Parathyroid adenoma (tissue), 2 donors: ENCODE measurements around the gene MED8.
A peak's percentile ranks its signal among the peaks of the same experiment; 100 is the strongest.
"Not testable (repeated sequence)": the region's sequence is repeated elsewhere in the genome, so short reads cannot be mapped to it uniquely, and the experiment has no call there.

Experiments used
- H2AFZ ChIP-seq: fragments of 300-600 bp; sonication (generic); one replicate; pipeline ENCODE4 v1.7.0; 2017; ENCODE audit warnings: antibody characterized with exemption, mild to moderate bottlenecking
- H3K27ac ChIP-seq: fragments of 300-600 bp; sonication (generic); one replicate; pipeline ENCODE4 v1.7.0; 2017
- H3K27me3 ChIP-seq: fragments of 300-600 bp; sonication (generic); one replicate; pipeline ENCODE4 v1.7.0; 2017; ENCODE audit warnings: low read length; ENCODE audit not compliant: control insufficient read depth, insufficient read depth
- H3K36me3 ChIP-seq: fragments of 300-600 bp; sonication (generic); one replicate; pipeline ENCODE4 v1.7.0; 2017; ENCODE audit warnings: low read length; ENCODE audit not compliant: control insufficient read depth, insufficient read depth
- H3K4me1 ChIP-seq: fragments of 300-600 bp; sonication (generic); one replicate; pipeline ENCODE4 v1.7.0; 2017; ENCODE audit warnings: control low read depth
- H3K4me2 ChIP-seq: fragments of 300-600 bp; sonication (generic); one replicate; pipeline ENCODE4 v1.7.0; 2017; ENCODE audit warnings: low read length
- H3K4me3 ChIP-seq: fragments of 300-600 bp; sonication (generic); one replicate; pipeline ENCODE4 v1.7.0; 2017; ENCODE audit warnings: low read depth, low read length
- H3K79me2 ChIP-seq: fragments of 300-600 bp; sonication (generic); one replicate; pipeline ENCODE4 v1.7.0; 2017; ENCODE audit warnings: control low read depth
- H3K9ac ChIP-seq: fragments of 300-600 bp; sonication (generic); one replicate; pipeline ENCODE4 v1.7.0; 2017; ENCODE audit warnings: mild to moderate bottlenecking
- H3K9me3 ChIP-seq: fragments of 300-600 bp; sonication (generic); one replicate; pipeline ENCODE4 v1.7.0; 2017; ENCODE audit warnings: low read length; ENCODE audit not compliant: control insufficient read depth
- CTCF ChIP-seq: fragments of 300-600 bp; sonication (generic); IDR thresholded peaks from one replicate; pipeline ENCODE4 v1.7.0; 2017; ENCODE audit warnings: antibody characterized with exemption, mild to moderate bottlenecking
- donor health status: primary hyperparathyroidism.

Gene MED8

GRCh38 chr1:43402089-43402865 lies 12.7 kb upstream of the MED8 start:
- Histone ChIP-seq H3K4me2 (peak overlapping the region; percentile 34), H3K4me1 (peaks cover 10% of the 10 kb centered on the region), H3K4me3 (no peak overlapping the region), H3K9me3 (no peaks in the 10 kb centered on the region), H3K27ac (no peak overlapping the region), H3K27me3 (no peaks in the 10 kb centered on the region), H2AFZ (no peak overlapping the region), H3K36me3 (no peaks in the 10 kb centered on the region), H3K79me2 (peaks cover 12% of the 10 kb centered on the region), H3K9ac (no peak overlapping the region)
- TF ChIP-seq CTCF = no peak

GRCh38 chr1:43400441-43400840 lies 10.8 kb upstream of the MED8 start:
- not testable (repeated sequence) for H3K4me1 ChIP-seq, H3K9me3 ChIP-seq, H3K4me2 ChIP-seq, H3K27me3 ChIP-seq, H3K9ac ChIP-seq, H3K4me3 ChIP-seq, H3K36me3 ChIP-seq, H3K27ac ChIP-seq, H2AFZ ChIP-seq
- H3K79me2 ChIP-seq = peaks cover 12% of the 10 kb centered on the region

GRCh38 chr1:43398227-43398626 lies 8.6 kb upstream of the MED8 start:
- H3K36me3 ChIP-seq = no peaks in the 10 kb centered on the region
- H3K79me2 ChIP-seq = peaks cover 12% of the 10 kb centered on the region
- peaks cover 10% of the 10 kb centered on the region for H3K4me1 ChIP-seq
- no peak overlapping the region for H2AFZ ChIP-seq
- no peak overlapping the region for H3K9ac ChIP-seq
- no peaks in the 10 kb centered on the region for H3K9me3 ChIP-seq
- TF ChIP-seq CTCF = no peak
- H3K27ac ChIP-seq = no peak overlapping the region
- no peak overlapping the region for H3K4me2 ChIP-seq
- H3K27me3 ChIP-seq = no peaks in the 10 kb centered on the region
- H3K4me3 ChIP-seq = no peak overlapping the region

- H3K27ac ChIP-seq = no peak overlapping the region
- no peak for TF ChIP-seq CTCF
Observed at GRCh38 chr1:43396059-43396458, 6.5 kb upstream of the MED8 start.

GRCh38 chr1:43395523-43395922 lies 5.9 kb upstream of the MED8 start:
- no peak overlapping the region for H3K4me2 ChIP-seq
- no peak overlapping the region for H3K4me3 ChIP-seq
- TF ChIP-seq CTCF = no peak
- H3K9me3 ChIP-seq = no peaks in the 10 kb centered on the region
- H2AFZ ChIP-seq = no peak overlapping the region
- H3K79me2 ChIP-seq = peaks cover 4% of the 10 kb centered on the region
- no peaks in the 10 kb centered on the region for H3K36me3 ChIP-seq
- no peak overlapping the region for H3K27ac ChIP-seq
- H3K4me1 ChIP-seq = peaks cover 10% of the 10 kb centered on the region
- H3K9ac ChIP-seq = no peak overlapping the region
- H3K27me3 ChIP-seq = no peaks in the 10 kb centered on the region

More at GRCh38 chr1:43396059-43396458, 6.5 kb upstream of the MED8 start:
- H3K27me3 ChIP-seq = no peaks in the 10 kb centered on the region
- H2AFZ ChIP-seq = no peak overlapping the region
- H3K4me1 ChIP-seq = peaks cover 6% of the 10 kb centered on the region
- H3K9ac ChIP-seq = no peak overlapping the region
- no peaks in the 10 kb centered on the region for H3K36me3 ChIP-seq
- H3K4me3 ChIP-seq = no peak overlapping the region
- no peaks in the 10 kb centered on the region for H3K9me3 ChIP-seq
- H3K79me2 ChIP-seq = peaks cover 8% of the 10 kb centered on the region
- H3K4me2 ChIP-seq = peak overlapping the region; percentile 10
